Upper lobe of right lung (tissue), 1 donor: Measurements from ENCODE around the gene PRSS33. TPM values are rescaled to one million over a fixed set of nuclear protein-coding genes. Genes with fewer than 3 reads are reported as not detected.
A peak's percentile ranks its signal among the peaks of the same experiment; 100 is the strongest.

ENCODE experiments used
- ATAC-seq: fragments of 200-7000 bp; cut with Tn5 transposase; one replicate; pipeline ENCODE4 v1.9.1; 2020; ENCODE audit warnings: mild to moderate bottlenecking, moderate library complexity
- DNase-seq: peaks from one replicate; pipeline ENCODE4 v3.0.0-alpha.2; 2020
- H3K27ac ChIP-seq: fragments of 200-600 bp; one replicate; pipeline ENCODE4 v1.8.0; 2022
- H3K27me3 ChIP-seq: fragments of 200-600 bp; one replicate; pipeline ENCODE4 v1.8.0; 2022; ENCODE audit warnings: mild to moderate bottlenecking
- H3K36me3 ChIP-seq: fragments of 200-600 bp; one replicate; pipeline ENCODE4 v1.8.0; 2022
- H3K4me1 ChIP-seq: fragments of 200-600 bp; one replicate; pipeline ENCODE4 v1.8.0; 2022
- H3K4me3 ChIP-seq: fragments of 200-600 bp; one replicate; pipeline ENCODE4 v1.8.0; 2022; ENCODE audit warnings: mild to moderate bottlenecking
- H3K9me3 ChIP-seq: fragments of 200-600 bp; one replicate; pipeline ENCODE4 v1.8.0; 2022
- intact Hi-C: fragments of 100-400 bp; cut with DNase I; formaldehyde crosslinking; loops from one replicate; pipeline ENCODE4 v1.11.0; 2022
- total RNA-seq: library from RNA; stranded (reverse); fragmentation: NEBNext Ultra II Directional; extraction: Animal tissue kit (Norgen Biotek cat#: 25700); gene quantifications from one replicate; pipeline ENCODE4 v1.2.1, GENCODE V29; 2021
- TF ChIP-seq, protein P1 (sequence below): fragments of 200-600 bp; IDR thresholded peaks from one replicate; pipeline ENCODE4 v1.8.0; 2022; ENCODE audit warnings: antibody characterized with exemption
- donor health status: DM: no; HTN: yes; CAD: no; lungs with severe emphysema.

The PRSS33 gene
- total RNA-seq, 1 donor from 2014 or later: not detected

DNA sequence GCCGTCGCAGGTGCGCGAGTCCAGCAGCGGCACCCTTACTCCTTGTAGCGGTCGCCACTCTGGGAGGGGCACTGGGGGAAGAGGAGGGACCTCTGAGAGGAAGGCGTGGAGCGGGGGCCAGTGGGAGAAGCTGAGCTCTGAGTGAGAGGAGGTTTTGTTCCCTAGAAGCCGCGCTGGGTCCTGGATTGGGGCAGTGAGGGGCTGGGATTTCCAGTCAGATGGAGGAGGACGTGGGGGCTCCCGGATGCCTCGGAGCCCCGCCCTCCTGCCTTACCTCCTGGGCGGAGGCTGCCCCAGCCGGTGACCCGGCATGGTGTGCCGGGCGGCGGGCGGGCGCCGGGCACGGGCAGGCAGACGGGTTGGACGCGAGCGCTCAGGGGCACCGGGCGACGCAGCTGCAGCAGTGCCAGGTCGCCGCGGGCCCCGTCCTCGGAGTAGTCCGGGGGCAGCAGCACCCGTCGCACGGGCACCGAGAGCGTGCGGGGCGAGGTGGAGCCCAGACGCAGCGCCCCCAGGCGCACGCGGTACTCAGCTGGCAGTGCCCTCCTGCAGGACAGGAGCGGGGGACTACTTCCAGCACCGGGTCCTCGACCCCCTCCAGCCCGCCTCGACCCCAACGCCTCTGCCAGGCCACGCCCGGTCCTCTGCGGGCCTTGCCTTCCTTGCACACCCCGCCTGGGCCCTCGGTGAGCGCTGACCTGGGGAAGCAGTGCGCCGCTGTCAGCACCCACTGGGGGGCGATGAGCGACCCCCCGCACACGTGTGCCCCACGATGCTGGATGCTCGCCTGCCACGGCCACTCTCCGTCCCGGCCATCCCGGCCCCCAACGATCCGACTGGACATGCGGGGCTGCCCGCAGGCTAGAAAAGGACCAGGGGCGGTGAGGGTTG lies 2.0 kb downstream of the PRSS33 start:
- no peaks in the 10 kb centered on the region for H3K36me3 ChIP-seq
- ATAC-seq (peak; percentile 55), DNase-seq (peak; percentile 74)
- TF ChIP-seq, protein P1, sequence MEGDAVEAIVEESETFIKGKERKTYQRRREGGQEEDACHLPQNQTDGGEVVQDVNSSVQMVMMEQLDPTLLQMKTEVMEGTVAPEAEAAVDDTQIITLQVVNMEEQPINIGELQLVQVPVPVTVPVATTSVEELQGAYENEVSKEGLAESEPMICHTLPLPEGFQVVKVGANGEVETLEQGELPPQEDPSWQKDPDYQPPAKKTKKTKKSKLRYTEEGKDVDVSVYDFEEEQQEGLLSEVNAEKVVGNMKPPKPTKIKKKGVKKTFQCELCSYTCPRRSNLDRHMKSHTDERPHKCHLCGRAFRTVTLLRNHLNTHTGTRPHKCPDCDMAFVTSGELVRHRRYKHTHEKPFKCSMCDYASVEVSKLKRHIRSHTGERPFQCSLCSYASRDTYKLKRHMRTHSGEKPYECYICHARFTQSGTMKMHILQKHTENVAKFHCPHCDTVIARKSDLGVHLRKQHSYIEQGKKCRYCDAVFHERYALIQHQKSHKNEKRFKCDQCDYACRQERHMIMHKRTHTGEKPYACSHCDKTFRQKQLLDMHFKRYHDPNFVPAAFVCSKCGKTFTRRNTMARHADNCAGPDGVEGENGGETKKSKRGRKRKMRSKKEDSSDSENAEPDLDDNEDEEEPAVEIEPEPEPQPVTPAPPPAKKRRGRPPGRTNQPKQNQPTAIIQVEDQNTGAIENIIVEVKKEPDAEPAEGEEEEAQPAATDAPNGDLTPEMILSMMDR: peak; percentile 25
- H3K4me1 ChIP-seq: peaks cover 6% of the 10 kb centered on the region
- H3K27me3 ChIP-seq: peaks cover 40% of the 10 kb centered on the region
- H3K9me3 ChIP-seq: no peaks in the 10 kb centered on the region
- H3K27ac ChIP-seq: no peak overlapping the region
- peak overlapping the region; percentile 48 for H3K4me3 ChIP-seq
- intact Hi-C loops: no loop called here

DNA sequence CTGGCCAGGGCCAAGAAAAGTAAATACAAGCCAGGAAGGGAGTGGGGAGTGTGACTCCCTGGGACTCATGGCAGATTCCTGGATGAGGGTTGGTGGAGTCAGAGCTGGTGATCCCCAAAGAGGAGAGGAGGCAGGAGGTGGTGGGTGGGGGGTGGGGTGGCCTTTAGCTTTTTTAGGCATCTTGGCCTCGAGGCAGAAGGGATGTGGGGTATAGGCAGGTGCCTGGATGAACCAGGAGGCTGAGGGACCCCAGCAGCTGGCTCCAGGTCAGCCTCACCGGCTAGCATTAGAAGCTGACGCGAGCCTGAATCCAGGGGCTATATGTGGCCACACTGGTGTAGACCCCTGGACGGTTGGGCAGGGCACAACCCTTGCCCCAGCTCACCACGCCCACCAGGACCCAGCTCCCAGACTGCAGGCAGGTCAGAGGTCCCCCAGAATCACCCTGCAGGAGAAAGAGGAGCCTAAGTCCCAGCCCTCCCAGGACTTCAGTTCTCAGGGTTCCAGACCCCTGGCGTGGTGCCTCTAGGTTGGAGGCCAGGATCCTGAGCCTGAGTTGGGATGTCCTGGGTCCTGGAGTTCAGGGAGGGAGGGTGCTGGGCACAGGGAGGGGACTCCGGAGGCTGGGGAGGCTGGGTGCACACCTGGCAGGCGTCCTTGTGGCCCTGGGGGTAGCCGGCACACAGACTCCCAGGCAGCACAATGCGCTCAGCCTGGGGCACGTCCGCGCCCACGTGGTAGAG lies 2.8 kb downstream of the PRSS33 start:
- TF ChIP-seq, protein P1: no peak
- Histone ChIP-seq H3K9me3 (no peaks in the 10 kb centered on the region), H3K27me3 (peaks cover 32% of the 10 kb centered on the region), H3K4me3 (peak overlapping the region; percentile 48), H3K36me3 (no peaks in the 10 kb centered on the region), H3K27ac (no peak overlapping the region), H3K4me1 (peaks cover 6% of the 10 kb centered on the region)
- ATAC-seq (no peak), DNase-seq (peak; percentile 62)
- intact Hi-C loops: no loop called here

DNA sequence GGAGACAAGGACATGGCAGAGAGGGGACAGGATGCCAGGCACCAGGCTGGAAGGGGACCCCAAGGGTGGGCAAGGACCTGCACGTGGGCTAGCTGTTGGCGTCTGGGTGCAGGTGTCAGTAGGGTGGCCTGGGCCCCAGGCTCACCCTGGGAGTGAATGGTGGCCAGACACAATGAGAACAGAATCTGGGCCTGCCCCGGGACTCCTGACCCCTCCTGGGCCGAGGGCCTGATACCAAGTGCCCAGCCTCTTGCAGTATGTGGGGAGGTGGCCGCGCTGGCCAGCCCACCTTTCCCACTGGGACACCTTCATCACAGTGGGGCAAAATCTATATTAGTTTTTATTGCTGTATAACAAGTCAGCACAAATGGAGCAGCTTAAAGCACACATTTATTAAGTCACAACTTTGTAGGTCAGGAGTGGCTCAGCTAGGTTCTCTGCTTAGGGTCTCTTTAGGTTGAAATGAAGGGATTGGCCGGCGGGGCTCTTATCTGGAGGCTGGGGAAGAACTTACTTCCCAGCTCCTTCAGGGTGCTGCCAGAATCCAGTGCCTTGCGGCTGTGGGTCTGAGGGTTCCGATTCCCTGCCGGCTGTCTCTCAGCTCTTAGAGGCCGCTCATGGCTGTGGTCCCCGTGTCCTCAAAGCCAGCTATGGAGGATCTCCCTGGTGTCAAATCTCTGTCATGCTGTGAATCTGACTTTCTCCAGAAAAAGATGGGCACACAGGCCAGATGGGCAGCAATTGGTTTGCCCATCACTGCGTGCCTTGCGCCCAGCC lies 3.6 kb downstream of the PRSS33 start:
- Histone ChIP-seq H3K4me3 (no peak overlapping the region), H3K4me1 (peaks cover 8% of the 10 kb centered on the region), H3K27ac (no peak overlapping the region), H3K36me3 (no peaks in the 10 kb centered on the region), H3K9me3 (no peaks in the 10 kb centered on the region), H3K27me3 (peaks cover 27% of the 10 kb centered on the region)
- intact Hi-C loops: no loop called here
- DNase-seq: peak; percentile 48
- ATAC-seq: no peak
- TF ChIP-seq, protein P1: no peak

DNA sequence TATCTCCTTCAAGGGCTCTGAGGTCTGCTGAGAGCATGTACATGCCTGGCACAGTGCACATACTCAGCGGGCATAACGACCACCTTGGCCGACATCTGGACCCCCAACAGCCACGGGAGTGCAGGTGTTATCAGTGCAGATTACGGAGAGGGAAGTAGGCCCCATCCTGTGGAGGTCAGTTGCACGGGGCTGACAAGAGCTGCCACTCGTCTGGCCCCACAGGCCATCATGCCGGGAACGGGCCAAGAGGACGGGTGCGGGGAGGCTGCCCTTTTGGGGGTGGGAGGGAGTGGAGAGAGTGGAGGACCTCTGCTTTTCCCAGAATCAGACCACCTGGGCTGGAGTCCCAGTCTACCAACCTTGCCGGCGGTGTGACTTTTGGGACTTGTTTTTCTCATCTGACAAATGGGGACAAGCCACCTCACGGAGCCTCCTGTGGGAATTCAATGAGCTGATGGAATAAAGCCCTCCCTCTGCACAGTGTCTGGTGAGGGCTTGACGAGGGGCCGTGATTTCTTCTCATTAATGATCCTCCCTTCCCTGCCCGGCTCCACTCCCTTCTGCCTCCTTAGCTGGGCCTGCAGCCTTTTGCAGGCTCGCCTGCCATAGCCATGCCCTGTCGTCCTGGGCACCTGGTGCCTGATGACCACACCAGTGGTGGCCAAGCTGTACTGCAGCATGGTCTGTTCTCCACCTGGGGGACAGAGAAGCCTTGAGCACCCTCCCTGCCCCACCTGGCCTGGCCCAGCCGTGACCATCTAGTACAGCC lies 4.6 kb downstream of the PRSS33 start:
- DNase-seq (peak; percentile 62), ATAC-seq (no peak)
- TF ChIP-seq, protein P1: no peak
- H3K4me1 ChIP-seq: peaks cover 14% of the 10 kb centered on the region
- intact Hi-C loops: no loop called here
- peaks cover 22% of the 10 kb centered on the region for H3K27me3 ChIP-seq
- no peaks in the 10 kb centered on the region for H3K9me3 ChIP-seq
- no peak overlapping the region for H3K27ac ChIP-seq
- no peaks in the 10 kb centered on the region for H3K36me3 ChIP-seq
- H3K4me3 ChIP-seq: no peak overlapping the region
